SK-MEL-5 (cell line): ENCODE results near the gene TAAR1. TPM values are rescaled to one million over a fixed set of nuclear protein-coding genes. Genes with fewer than 3 reads are reported as not detected.
A peak's percentile ranks its signal among the peaks of the same experiment; 100 is the strongest.
"Not testable (repeated sequence)": the region's sequence is repeated elsewhere in the genome, so short reads cannot be mapped to it uniquely, and the experiment has no call there.

Experiments used
- DNase-seq: peaks from one replicate; pipeline ENCODE4 v3.0.0-alpha.2; 2016; ENCODE audit warnings: low read depth, low spot score
- in situ Hi-C: cut with HindIII; loops from 2 replicates; pipeline ENCODE4 v1.10.0; 2016; ENCODE audit warnings: low sequenced_read_pairs, high pct_unique_total_duplicates, low pct_unique_long_range_greater_than_20kb
- polyA plus RNA-seq, 2 experiments: library from polyadenylated mRNA; depleted of rRNA; stranded (reverse); fragments of >200 nt; gene quantifications; 2 replicates each; pipeline ENCODE4 v1.2.3, GENCODE V29; 2015
- total RNA-seq: library from RNA; depleted of rRNA; stranded (reverse); fragments of >200 nt; shearing (Covaris generic); gene quantifications from 2 replicates; pipeline ENCODE4 v1.2.3, GENCODE V29; 2014; rRNA removed

Gene TAAR1, protein sequence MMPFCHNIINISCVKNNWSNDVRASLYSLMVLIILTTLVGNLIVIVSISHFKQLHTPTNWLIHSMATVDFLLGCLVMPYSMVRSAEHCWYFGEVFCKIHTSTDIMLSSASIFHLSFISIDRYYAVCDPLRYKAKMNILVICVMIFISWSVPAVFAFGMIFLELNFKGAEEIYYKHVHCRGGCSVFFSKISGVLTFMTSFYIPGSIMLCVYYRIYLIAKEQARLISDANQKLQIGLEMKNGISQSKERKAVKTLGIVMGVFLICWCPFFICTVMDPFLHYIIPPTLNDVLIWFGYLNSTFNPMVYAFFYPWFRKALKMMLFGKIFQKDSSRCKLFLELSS
- total RNA-seq = not detected in 2 replicates
- polyA plus RNA-seq (2015; cell fraction: cytosol; rRNA removed) = not detected in 2 replicates
- not detected in 2 replicates for polyA plus RNA-seq (2015; cell fraction: nucleus; rRNA removed)

DNA sequence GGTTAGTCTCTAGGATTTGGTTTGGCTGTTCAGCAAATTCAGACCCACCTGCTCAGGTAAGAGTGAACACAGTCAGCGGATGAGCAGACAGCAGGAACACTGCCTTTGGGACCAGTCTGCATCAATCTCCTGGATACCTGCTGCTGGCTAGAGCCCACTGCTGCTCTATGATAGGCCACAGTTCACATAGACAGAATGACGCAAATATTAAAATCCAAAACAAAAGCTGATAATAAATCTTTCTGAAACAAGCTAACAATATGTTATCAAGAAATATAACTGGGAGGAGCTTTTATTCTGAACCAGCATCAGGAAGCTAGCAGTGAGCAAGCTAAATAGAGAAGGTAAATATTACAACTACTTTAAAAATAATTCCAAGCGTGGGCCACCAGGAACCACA, at the start of gene TAAR1:
Gene TAAR1, minus strand, starts transcription at position 101 of the 400 bp plus-strand sequence. CDS start 13,179 bp downstream, outside the sequence.
- DNase-seq = no peak
- in situ Hi-C loops = no loop called here

DNA sequence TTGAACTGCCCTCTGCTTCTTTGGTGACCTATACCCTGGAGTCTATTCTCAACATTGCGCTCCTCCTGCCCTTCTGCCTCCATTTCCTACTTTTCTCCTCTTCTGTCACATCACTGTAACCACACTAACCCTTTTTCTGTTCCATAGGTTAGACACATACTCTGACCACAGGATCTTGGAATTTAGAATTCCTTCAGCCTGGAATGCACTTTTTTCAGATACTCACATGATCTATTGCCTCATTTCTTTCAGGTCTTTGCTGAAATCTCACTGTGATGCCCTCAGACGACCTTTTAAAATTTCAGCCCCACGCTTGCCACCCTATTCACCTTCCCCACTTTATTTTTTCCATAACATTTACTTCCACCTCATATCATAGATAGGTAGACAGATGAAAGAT, 49.8 kb upstream of the TAAR1 start:
- in situ Hi-C loops = no loop called here
- no peak for DNase-seq

DNA sequence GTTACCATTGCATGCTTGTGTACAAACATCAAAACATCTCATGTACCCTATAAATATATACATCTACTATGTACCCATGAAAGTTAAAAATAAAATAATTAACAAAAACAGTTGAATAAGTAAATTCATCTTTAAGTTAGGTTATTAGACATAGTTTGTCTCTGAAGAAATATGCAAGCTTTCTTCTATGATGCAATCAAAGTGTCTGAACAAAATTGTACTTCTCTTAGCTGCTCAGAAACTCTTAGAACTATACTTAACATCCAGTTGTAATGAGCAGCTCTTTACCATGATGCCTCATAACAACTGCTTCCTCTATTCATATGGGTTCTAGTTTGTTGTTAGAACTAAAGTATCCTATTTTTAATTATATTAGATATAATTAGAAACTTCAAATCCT, 49.0 kb upstream of the TAAR1 start:
- in situ Hi-C loops = no loop called here

DNA sequence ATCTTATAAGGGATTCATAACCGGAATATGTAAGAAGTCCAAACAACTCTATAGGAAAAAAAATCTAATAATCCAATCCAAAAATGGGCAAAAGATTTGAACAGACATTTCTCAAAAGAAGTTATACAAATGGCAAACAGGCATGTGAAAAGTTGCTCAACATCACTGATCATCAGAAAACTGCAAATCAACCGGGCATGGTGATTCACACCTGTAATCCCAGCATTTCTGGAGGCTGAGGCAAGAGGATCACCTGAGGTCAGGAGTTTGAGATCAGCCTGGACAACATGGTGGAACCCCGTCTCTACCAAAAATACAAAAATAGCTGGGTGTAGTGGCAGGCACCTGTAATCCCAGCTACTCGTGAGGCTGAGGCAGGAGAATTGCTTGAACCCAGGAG, 47.8 kb upstream of the TAAR1 start:
- in situ Hi-C loops, DNase-seq: not testable (repeated sequence)

More for the DNA sequence above, 49.0 kb upstream of the TAAR1 start:
- no peak for DNase-seq

DNA sequence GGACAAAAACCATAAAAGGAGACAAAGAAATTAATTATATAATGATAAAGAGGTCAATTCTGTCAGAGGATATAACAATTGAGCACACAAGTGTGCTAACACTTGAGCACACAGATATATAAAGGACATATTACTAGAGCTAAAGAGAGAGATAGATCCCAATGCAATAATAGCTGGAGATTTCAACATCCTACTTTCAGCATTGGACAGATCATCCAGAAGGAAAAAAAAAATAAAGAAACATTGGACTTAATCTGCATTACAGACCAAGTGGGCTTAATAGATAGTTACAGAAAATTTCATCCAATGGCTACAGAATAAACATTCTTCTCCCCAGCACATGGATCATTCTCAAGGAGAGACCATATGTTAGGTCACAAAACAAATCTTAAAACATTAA, 45.0 kb upstream of the TAAR1 start:
- in situ Hi-C loops = no loop called here
- DNase-seq = no peak

DNA sequence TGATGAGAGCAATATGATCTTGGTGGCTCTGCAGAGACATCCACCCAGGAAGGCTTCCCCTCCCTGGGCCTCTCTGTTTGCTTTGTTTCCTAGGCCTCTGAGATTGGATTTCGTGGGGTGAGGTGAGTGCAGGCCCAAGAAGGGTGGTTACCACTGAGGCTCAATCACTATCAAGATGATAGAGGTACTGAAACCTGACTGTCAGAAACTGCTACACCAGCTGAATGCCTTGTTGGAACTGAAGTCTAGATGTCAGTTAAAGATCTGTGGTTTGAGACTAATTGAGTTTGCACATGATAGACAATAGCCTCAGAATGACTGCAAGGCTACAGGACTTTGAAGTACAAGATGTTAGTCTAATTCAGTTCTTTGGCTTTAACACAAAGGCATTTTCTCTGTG, 39.6 kb upstream of the TAAR1 start:
- no peak for DNase-seq
- in situ Hi-C loops = no loop called here

DNA sequence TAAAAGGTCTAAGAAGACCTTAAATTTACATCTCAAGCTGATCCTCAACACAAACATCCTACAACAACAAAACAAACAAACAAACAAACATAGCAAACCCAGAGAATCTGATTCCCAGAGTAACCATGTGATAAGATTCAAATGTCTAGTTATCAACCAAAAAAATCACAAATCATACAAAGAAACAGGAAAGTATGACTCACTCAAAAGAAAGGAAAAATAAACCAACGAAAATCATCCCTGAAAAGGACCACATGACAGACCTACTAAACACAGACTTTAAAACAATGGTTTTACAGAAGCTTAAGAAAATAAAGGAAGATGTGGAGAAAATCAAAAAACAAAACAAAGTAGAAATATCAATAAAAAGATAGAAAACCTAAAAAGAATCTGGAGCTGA, 36.8 kb upstream of the TAAR1 start:
- no peak for DNase-seq
- in situ Hi-C loops = no loop called here

DNA sequence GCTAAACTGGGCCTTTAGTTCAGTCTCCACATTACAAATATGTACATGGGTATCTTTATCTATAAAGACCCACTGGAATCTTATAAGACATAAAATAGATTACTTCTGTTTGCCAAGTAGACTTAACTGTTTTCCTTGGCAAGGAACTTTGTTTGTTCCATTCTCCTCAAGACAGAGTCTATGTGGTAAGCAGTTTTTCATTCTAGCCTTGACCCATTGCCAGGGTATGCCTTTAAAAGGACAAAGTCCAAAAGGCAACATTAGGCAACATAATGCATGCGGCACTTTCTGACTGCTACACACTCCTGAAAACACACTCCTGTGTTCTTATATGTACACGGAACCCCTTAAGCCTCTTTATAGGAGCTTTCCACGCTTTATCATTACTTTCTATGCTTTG, 34.5 kb upstream of the TAAR1 start:
- no peak for DNase-seq
- in situ Hi-C loops = no loop called here

DNA sequence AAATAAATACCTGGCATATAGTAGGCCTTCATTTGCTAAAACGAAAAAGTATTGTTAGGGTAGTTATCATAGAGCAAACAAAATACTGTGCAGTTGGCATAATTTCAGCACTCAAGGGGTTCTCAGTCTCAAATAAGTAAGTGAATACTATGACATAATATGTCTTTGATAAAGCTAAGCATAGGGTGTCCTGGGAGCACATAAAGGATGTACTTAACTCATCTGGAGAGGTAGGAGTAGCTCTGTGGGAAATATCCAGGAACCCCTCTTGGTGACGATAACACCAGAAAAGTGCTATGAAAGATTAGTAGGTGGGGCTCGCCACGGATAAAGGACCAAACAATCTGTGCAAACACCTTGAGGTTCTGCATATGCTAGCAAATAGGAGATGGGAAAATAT, 31.7 kb upstream of the TAAR1 start:
- in situ Hi-C loops = no loop called here
- no peak for DNase-seq

DNA sequence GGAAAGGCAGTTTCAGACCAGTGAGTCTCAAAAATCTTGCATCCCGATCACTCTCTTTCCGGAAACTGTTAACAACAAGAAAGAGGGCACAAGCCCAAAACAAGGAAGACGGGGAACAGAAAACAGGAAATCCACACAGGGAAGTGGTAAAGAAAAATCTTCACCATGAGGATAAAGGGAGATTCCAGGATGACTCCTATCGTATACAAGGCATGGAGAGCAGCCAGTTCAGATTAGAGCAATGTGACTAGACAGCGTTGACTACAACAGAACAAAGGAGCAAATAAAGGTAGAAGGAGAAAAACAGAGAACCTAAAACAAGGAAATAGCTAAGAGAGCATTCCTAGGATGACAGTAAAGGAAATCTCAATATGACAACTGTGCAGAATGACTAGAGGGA, 28.3 kb upstream of the TAAR1 start:
- DNase-seq = no peak
- in situ Hi-C loops = no loop called here

DNA sequence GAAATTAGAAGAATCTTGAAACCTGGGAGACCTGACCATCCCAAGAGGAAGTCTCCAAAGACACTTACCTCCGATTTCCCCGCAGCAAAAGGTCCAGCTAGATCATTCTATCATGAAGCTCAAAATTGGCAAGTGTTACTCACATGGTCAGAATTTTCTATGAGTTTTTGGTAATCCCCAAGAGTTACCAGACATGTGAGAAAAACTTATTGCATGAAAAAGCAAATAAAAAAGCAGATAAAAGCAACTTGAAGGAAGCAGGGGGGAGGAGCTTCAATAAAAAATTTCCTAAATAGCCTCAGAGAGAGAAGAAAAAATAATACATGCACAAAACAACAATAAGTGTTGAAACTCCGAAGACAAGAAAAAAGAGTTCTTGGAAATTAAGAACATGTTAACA, 27.5 kb upstream of the TAAR1 start:
- no peak for DNase-seq
- in situ Hi-C loops = no loop called here

DNA sequence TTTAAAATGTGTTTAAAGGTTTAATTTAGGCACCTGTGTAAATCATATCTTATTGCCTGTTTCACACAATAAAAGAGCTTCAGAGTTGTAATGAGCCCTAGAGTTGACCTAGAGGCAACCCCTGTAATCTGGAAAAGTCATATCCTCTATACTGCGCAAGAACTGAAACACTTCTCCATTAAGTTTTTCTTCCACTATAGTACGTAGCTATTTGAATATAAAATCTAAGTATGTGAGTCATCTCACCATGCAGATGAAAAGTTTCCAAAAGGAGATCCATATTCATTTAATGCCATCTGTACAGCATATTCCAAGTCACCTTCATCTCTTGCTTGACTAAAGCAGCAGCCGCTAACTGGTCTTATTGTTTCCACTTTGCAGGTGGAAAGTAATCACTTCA, 26.0 kb upstream of the TAAR1 start:
- no peak for DNase-seq
- in situ Hi-C loops = no loop called here

DNA sequence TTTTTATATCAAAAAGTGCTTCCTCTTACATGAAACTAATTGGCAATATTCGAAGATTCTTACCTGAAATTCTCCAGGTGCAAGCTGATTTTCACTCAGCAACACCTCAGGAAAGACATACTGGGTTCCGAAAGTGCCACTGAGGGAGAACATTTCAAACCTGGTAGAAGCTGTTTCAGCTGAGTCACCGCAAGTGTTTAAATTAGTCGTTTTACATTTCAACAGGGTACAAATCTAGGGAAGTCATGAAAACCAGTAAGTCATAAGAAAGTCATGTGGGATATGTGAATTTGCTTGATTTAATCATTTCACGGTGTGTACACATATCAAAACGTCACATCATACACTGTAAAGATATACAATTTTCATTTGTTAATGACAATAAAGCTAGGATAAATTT, 25.3 kb upstream of the TAAR1 start:
- no peak for DNase-seq
- in situ Hi-C loops = no loop called here

DNA sequence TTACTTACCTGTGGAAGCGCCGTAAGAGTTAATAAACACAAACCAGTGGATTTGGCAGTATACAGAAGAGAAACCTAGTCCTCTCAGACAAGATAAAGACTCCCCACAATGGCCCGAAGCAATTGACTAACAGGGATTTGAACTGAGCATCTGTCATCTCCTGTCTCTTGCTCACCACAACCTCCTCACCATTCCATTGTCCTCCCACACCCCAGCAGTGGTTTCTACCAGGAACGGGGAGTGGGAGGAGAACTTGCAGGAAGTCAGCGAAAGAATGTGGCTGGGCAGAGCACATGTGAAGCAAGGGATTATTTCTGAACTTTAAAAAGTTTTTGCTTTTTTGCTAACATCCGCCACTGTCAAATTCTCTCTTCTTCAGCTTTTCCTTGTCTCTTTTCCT, 24.6 kb upstream of the TAAR1 start:
- in situ Hi-C loops = no loop called here
- DNase-seq = no peak

DNA sequence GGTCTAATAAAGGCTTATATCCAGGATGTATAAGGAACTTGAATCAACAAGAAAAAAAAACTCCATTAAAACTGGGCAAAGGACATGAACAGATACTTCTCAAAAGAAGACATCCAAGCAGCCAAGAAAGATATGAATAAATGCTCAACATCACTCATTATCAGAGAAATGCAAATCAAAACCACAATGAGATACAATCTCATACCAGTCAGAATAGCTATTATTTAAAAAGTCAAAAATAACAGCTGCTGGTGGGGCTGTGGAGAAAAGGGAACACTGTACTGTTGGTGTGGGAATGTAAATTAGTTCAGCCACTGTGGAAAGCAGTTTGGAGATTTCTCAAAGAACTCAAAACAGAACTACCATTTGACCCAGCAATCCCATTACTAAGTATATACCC, 20.1 kb upstream of the TAAR1 start:
- in situ Hi-C loops, DNase-seq: not testable (repeated sequence)

DNA sequence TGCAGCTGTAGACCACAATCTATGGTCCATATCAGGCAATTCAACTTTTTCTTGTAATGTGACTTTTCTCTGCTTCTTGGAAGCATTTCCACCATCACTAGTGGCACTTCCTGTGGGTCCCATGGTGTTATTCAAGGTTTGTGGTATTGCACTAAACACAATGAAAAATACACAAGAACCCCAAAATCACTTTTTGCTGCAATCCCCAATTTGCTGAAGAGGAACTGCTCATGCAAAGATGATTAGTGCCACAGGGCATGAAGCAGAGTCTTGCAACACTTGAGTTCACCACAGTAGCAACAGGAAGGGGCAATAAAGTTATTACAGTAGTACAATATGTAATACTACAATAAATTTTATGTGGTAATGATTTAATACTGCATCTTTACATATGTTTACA, 16.8 kb upstream of the TAAR1 start:
- in situ Hi-C loops = no loop called here
- DNase-seq = no peak

DNA sequence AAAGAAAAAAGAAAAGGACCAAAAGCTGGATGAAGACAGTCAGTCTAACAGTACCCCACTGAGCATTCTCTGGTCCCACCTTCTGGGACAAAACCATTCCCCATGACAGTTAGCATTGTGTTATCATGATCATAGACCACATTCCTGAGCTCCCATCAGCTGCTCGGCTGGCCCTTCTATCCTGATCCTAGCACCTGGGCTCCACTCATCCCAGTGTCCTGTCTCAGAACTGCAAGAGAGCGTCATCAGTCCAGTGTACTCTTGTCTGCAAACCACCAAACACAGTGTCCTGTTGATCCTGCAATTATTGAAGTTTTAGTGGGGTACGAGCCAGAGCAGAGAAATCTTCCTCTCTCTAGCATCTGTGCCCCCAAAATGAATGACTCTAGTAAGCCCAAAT, 16.0 kb upstream of the TAAR1 start:
- peak; percentile 6 for DNase-seq
- in situ Hi-C loops = no loop called here

DNA sequence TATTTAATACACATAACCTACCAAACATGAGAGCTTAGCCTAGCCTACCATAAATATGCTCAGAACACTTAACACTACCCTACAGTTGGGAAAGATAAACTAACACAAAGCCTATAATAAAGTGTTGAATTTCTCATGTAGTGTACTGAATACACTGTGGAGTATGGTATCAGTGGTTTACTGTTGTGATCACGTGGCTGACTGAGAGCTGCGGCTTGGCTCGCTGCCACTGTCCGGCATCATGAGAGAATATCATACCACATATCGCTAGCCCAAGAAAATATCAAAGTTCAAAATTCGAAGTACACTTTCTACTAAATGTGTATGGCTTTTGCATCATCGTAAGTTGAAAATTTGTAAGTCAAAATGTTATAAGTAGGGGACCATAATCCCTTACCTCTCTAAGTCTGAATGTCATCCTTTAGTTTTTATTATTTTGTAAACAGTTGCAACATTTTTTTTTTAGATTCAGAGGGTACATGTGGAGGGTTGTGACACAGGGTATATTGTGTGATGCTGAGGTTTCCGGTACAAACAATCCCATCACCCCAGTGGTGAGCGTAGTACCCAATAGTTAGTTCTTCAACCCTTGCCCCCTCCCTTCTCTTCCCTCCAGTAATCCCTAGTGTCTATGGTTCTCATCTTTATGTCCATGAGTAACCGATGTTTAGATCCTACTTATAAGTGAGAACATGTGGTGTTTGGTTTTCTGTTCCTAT, 14.6 kb upstream of the TAAR1 start:
- in situ Hi-C loops = no loop called here
- DNase-seq = peak; percentile 62

DNA sequence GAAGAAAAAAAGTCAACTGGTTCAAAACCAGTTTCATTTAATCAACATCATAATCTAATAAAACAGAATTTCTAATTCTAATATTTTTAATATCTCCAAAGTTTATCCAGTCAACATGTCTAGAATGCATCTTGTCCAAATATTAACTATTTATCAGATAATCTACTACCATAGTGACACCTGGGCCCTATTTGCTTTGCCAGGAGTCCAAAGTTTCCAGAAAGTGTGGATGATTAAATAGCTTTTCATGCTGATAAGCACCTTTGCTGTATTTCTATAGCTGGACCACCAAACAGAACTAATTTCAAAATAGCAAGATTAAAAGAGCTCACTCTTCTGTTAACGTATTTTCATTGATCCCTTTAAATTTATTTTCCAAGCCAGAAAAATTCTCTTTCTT, 12.3 kb upstream of the TAAR1 start:
- in situ Hi-C loops = no loop called here
- DNase-seq = no peak
